HepG2 (cell line): ENCODE measurements around the gene TBC1D1. TPM values are rescaled to one million over a fixed set of nuclear protein-coding genes. Genes with fewer than 3 reads are reported as not detected.

Experiments used
- ATAC-seq: fragments of 200-7000 bp; cut with Tn5 transposase; 3 replicates; pipeline ENCODE4 v1.9.1; 2020; ENCODE audit warnings: mild to moderate bottlenecking, moderate library complexity
- BruUV-seq: library from RNA; stranded (reverse); fragments of 400-500 nt; replicated peaks from 2 replicates; lab custom pipeline; 2021; lab: Mats Ljungman, UMichigan
- CTCF ChIA-PET: fragments of 300-600 bp; formaldehyde crosslinking; extraction: SDS; loops from one replicate; lab custom pipeline; 2021; ENCODE audit warnings: low total read pairs, inconsistent platforms, low intra/inter-chr PET ratio; lab: Yijun Ruan, JAX
- POLR2A ChIA-PET: fragments of 350-600 bp; sonication (Branson Sonifier 250); formaldehyde crosslinking; loops from one replicate; lab custom pipeline; 2020; ENCODE audit warnings: antibody characterized with exemption, inconsistent platforms; lab: Yijun Ruan, JAX
- DNase-seq: peaks from one replicate; pipeline ENCODE4 v3.0.0-alpha.2; 2015; ENCODE audit warnings: low spot score
- FAIRE-seq: peaks from 3 replicates; lab custom pipeline; 2011; peaks lifted over from hg19 to GRCh38; lab: Jason Lieb, UNC
- H2AFZ ChIP-seq: one replicate; pipeline ENCODE4 v1.6.1; 2011; ENCODE audit warnings: low read length, inconsistent platforms
- H3K27ac ChIP-seq: fragments of 300-600 bp; 3 replicates; pipeline ENCODE4 v1.8.0; 2011; ENCODE audit warnings: mixed run types, mild to moderate bottlenecking, mixed read lengths, low read length, inconsistent platforms; ENCODE audit not compliant: insufficient read depth; ENCODE audit errors: extremely low read length
- H3K27me3 ChIP-seq, 2 experiments: fragments of 200-600 bp in 1 of 2; 2 replicates in 1 of 2; 3 replicates in 1 of 2; pipeline versions ENCODE4 v1.6.0 to v1.8.0; 2011; ENCODE audit warnings: low read length in 2 of 2, mild to moderate bottlenecking in 2 of 2, moderate library complexity in 2 of 2, inconsistent platforms in 1 of 2; ENCODE audit not compliant: insufficient read depth in 2 of 2, control insufficient read depth in 1 of 2
- H3K36me3 ChIP-seq, 2 experiments: fragments of 200-600 bp in 1 of 2; replicated peaks in 1 of 2; 2 replicates in 1 of 2; 3 replicates in 1 of 2; pipeline versions ENCODE4 v1.5.1 to v1.8.0; 2011; ENCODE audit warnings: low read length in 2 of 2, inconsistent platforms in 1 of 2; ENCODE audit not compliant: insufficient read depth in 2 of 2, control insufficient read depth in 1 of 2
- H3K4me1 ChIP-seq: 2 replicates; pipeline ENCODE4 v1.5.1; 2012; ENCODE audit warnings: low read length, inconsistent platforms; ENCODE audit not compliant: insufficient read depth
- H3K4me2 ChIP-seq: 2 replicates; pipeline ENCODE4 v1.6.0; 2011; ENCODE audit warnings: low read depth, low read length, inconsistent platforms
- H3K4me3 ChIP-seq, 3 experiments: fragments of 200-600 bp in 1 of 3; sonication (generic), shearing (Covaris generic) in 1 of 3; replicated peaks in 1 of 3; 2 replicates each; pipeline ENCODE4 v1.5.1; 2011 to 2016; ENCODE audit warnings: low read length in 3 of 3, inconsistent platforms in 2 of 3, low read depth in 2 of 3, mild to moderate bottlenecking in 2 of 3, control low read depth in 1 of 3, mixed read lengths in 1 of 3; ENCODE audit not compliant: insufficient read depth in 1 of 3
- H3K79me2 ChIP-seq: one replicate; pipeline ENCODE4 v1.6.1; 2011; ENCODE audit warnings: low read length, inconsistent platforms; ENCODE audit not compliant: insufficient read depth
- H3K9ac ChIP-seq: 2 replicates; pipeline ENCODE4 v1.6.0; 2011; ENCODE audit warnings: mild to moderate bottlenecking, low read depth, low read length, inconsistent platforms; ENCODE audit not compliant: insufficient read depth
- H3K9me3 ChIP-seq: 2 replicates; pipeline ENCODE4 v1.5.1; 2012; ENCODE audit warnings: mild to moderate bottlenecking, low read length
- H4K20me1 ChIP-seq: 2 replicates; pipeline ENCODE4 v1.6.0; 2011; ENCODE audit warnings: inconsistent platforms, mild to moderate bottlenecking, low read length, moderate library complexity; ENCODE audit not compliant: insufficient read depth
- BRCA1 ChIP-seq: sonication (generic); formaldehyde crosslinking; IDR thresholded peaks from 2 replicates; pipeline ENCODE4 v1.4.0; 2020; ENCODE audit warnings: missing genetic modification reagents
- CBX1 ChIP-seq: IDR thresholded peaks from one replicate; pipeline ENCODE4 v1.6.1; 2016; ENCODE audit warnings: antibody characterized with exemption, low read depth
- E2F5 ChIP-seq: sonication (generic); formaldehyde crosslinking; conservative IDR thresholded peaks from 2 replicates; pipeline ENCODE4 v1.4.0; 2020; ENCODE audit warnings: missing genetic modification reagents
- FOXA1 ChIP-seq, 2 experiments: fragments of 450-650 bp in 1 of 2; sonication (generic) in 1 of 2; formaldehyde crosslinking in 1 of 2; IDR thresholded peaks; 2 replicates each; pipeline versions ENCODE4 v1.4.0 to v1.6.1; 2016 to 2020; ENCODE audit warnings: missing genetic modification reagents in 1 of 2
- GATAD2A ChIP-seq: IDR thresholded peaks from 2 replicates; pipeline ENCODE4 v1.6.1; 2016
- GFI1 ChIP-seq: sonication (generic); formaldehyde crosslinking; IDR thresholded peaks from 2 replicates; pipeline ENCODE4 v1.5.0; 2020; ENCODE audit warnings: missing genetic modification reagents, mild to moderate bottlenecking, borderline replicate concordance
- GPBP1L1 ChIP-seq: sonication (generic); formaldehyde crosslinking; IDR thresholded peaks from 2 replicates; pipeline ENCODE4 v1.5.0; 2020; ENCODE audit warnings: mild to moderate bottlenecking, missing genetic modification reagents
- HMGXB3 ChIP-seq: sonication (generic); formaldehyde crosslinking; IDR thresholded peaks from 2 replicates; pipeline ENCODE4 v1.4.0; 2020; ENCODE audit warnings: missing genetic modification reagents, borderline replicate concordance
- MXD1 ChIP-seq: sonication (generic); formaldehyde crosslinking; IDR thresholded peaks from 2 replicates; pipeline ENCODE4 v1.4.0; 2020; ENCODE audit warnings: mild to moderate bottlenecking, missing genetic modification reagents
- RARA ChIP-seq: IDR thresholded peaks from 2 replicates; pipeline ENCODE4 v1.6.1; 2016; ENCODE audit warnings: missing genetic modification reagents, missing compliant biosample characterization
- ZNF138 ChIP-seq: sonication (generic); formaldehyde crosslinking; IDR thresholded peaks from 2 replicates; pipeline ENCODE4 v1.5.0; 2020; ENCODE audit warnings: mild to moderate bottlenecking, low read depth, missing genetic modification reagents
- ZNF225 ChIP-seq: sonication (generic); formaldehyde crosslinking; IDR thresholded peaks from 2 replicates; pipeline ENCODE4 v1.4.0; 2020; ENCODE audit warnings: mild to moderate bottlenecking, missing genetic modification reagents
- ZNF512B ChIP-seq: sonication (generic); formaldehyde crosslinking; IDR thresholded peaks from 2 replicates; pipeline ENCODE4 v1.5.1; 2020; ENCODE audit warnings: missing genetic modification reagents, mild to moderate bottlenecking, borderline replicate concordance
- ZNF562 ChIP-seq: sonication (generic); formaldehyde crosslinking; IDR thresholded peaks from 2 replicates; pipeline ENCODE4 v1.8.0; 2022; ENCODE audit warnings: missing genetic modification reagents, borderline replicate concordance
- WGBS: methylation state at CpG from one replicate; pipeline ENCODE4 v1.1.6; 2017; ENCODE audit warnings: low lambda C conversion rate; 5-methylcytosine and 5-hydroxymethylcytosine counted together
- in situ Hi-C: cut with HindIII; loops from 2 replicates; pipeline ENCODE4 v1.10.0; 2017; ENCODE audit warnings: low pct_unique_long_range_greater_than_20kb; ENCODE audit not compliant: extremely low pct_ligation_motif_present
- intact Hi-C: fragments of 100-400 bp; cut with micrococcal nuclease; formaldehyde crosslinking; loops from one replicate; pipeline ENCODE4 v1.10.0; 2022; ENCODE audit not compliant: unreplicated experiment
- polyA plus RNA-seq, 8 experiments: library from polyadenylated mRNA; depleted of rRNA in 3 of 8; stranded (reverse) in 7 of 8; unstranded in 1 of 8; fragments of >200 nt; fragmentation: Illumina TruSeq in 4 of 8; extraction: Trizol in 4 of 8; gene quantifications; 2 replicates each; pipeline versions ENCODE4 v1.2.1 to v1.2.3, GENCODE V29; 2011 to 2016; ENCODE audit warnings: low read depth in 4 of 8, missing spikeins in 1 of 8, mixed read lengths in 1 of 8; ENCODE audit not compliant: insufficient read depth in 1 of 8
- total RNA-seq, 5 experiments: library from RNA; depleted of rRNA; stranded (reverse); fragments of >200 nt; fragmentation: Illumina TruSeq; extraction: Trizol; gene quantifications; 2 replicates each; pipeline ENCODE4 v1.2.3, GENCODE V29; 2016; ENCODE audit warnings: low read depth in 1 of 5

The TBC1D1 gene
- total and polyA plus RNA-seq, 2 of the 13 experiments (the other 11 are each of a cell fraction or from before 2014, with no cell fraction given) = 37.3 to 62.8 TPM

GRCh38 chr4:38162240-38162784 lies 271.4 kb downstream of the TBC1D1 start:
- DNase-seq (peak; percentile 96), FAIRE-seq (peak; percentile 95), ATAC-seq (peak; percentile 90)
- in situ Hi-C loops (loop anchor here (5.0 kb wide), 1 partner anchor 35 kb away; no protein-coding TSS in a partner anchor), intact Hi-C loops (loop anchor here (1.0 to 2.0 kb wide), 2 partner anchors 85 to 90 kb away; no protein-coding TSS in a partner anchor)
- ChIA-PET CTCF (no interaction called here), POLR2A (interaction anchor here (0.7 to 4.0 kb wide), 10 partner anchors 12 to 501 kb away, joined by 3 to 124 read pairs (median 3); no protein-coding TSS in a partner anchor)
- 57% methylated on average over 3 of the region's 4 CpGs for WGBS
- Histone ChIP-seq H2AFZ (no peak overlapping the region), H3K4me3 (no peak overlapping the region), H4K20me1 (no peaks in the 10 kb centered on the region), H3K4me1 (peaks cover 65% of the 10 kb centered on the region), H3K9me3 (peaks cover 7% of the 10 kb centered on the region; the same call in 1 of the 2 replicates), H3K36me3 (no peaks in the 10 kb centered on the region), H3K9ac (peak overlapping the region; percentile 72), H3K27me3 (no peaks in the 10 kb centered on the region), H3K27ac (peak overlapping the region; percentile 98), H3K4me2 (peak overlapping the region; percentile 16; the same call in 1 of the 2 replicates), H3K79me2 (no peaks in the 10 kb centered on the region)
- BruUV-seq = no TSS peak
- no peak for TF ChIP-seq CBX1
- TF ChIP-seq ZNF138 (CRISPR knock-in tag) = no peak
- TF ChIP-seq FOXA1 (IDR thresholded peaks at IDR 0.05) = no peak
- peak; percentile 74 for TF ChIP-seq FOXA1 (CRISPR knock-in tag; IDR thresholded peaks at IDR 0.05)
- TF ChIP-seq ZNF562 = no peak
- no peak for TF ChIP-seq E2F5 (CRISPR knock-in tag)
- TF ChIP-seq HMGXB3 = peak; percentile 82; the same call in 1 of the 2 replicates
- peak; percentile 92; the same call in 1 of the 2 replicates for TF ChIP-seq BRCA1 (CRISPR knock-in tag)
- no peak for TF ChIP-seq ZNF225 (CRISPR knock-in tag)
- TF ChIP-seq GFI1 (CRISPR knock-in tag) = peak; percentile 65
- TF ChIP-seq GPBP1L1 (CRISPR knock-in tag) = no peak
- TF ChIP-seq ZNF512B (CRISPR knock-in tag) = no peak
- TF ChIP-seq MXD1 = no peak
- TF ChIP-seq GATAD2A (CRISPR knock-in tag) = peak; percentile 95
- peak; percentile 97 for TF ChIP-seq RARA
